Measurements from ENCODE around the gene RCAN2.

RCAN2 gene

GRCh38 chr6:46491201-46491627 lies at the start of gene RCAN2:
TSS of gene RCAN2 (minus strand) at chr6:46491449.
- TF ChIP-seq, protein P1, sequence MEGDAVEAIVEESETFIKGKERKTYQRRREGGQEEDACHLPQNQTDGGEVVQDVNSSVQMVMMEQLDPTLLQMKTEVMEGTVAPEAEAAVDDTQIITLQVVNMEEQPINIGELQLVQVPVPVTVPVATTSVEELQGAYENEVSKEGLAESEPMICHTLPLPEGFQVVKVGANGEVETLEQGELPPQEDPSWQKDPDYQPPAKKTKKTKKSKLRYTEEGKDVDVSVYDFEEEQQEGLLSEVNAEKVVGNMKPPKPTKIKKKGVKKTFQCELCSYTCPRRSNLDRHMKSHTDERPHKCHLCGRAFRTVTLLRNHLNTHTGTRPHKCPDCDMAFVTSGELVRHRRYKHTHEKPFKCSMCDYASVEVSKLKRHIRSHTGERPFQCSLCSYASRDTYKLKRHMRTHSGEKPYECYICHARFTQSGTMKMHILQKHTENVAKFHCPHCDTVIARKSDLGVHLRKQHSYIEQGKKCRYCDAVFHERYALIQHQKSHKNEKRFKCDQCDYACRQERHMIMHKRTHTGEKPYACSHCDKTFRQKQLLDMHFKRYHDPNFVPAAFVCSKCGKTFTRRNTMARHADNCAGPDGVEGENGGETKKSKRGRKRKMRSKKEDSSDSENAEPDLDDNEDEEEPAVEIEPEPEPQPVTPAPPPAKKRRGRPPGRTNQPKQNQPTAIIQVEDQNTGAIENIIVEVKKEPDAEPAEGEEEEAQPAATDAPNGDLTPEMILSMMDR (IDR thresholded peaks at IDR 0.05; ENCODE audit: control insufficient read depth, extremely low read depth, insufficient read depth), result no peak
- no peak for DNase-seq (ENCODE audit: low read depth)
- H3K4me3 ChIP-seq (ENCODE audit: low read depth, low read length), result peak within 1 kb of the TSS; percentile 53

GRCh38 chr6:46539866-46540265 lies 48.6 kb upstream of the RCAN2 start:
- TF ChIP-seq, protein P1 (IDR thresholded peaks at IDR 0.05; ENCODE audit: control insufficient read depth, extremely low read depth, insufficient read depth), result no peak
- DNase-seq (ENCODE audit: low read depth), result no peak
- H3K4me3 ChIP-seq (ENCODE audit: low read depth, low read length), result no peak overlapping the region

DNA sequence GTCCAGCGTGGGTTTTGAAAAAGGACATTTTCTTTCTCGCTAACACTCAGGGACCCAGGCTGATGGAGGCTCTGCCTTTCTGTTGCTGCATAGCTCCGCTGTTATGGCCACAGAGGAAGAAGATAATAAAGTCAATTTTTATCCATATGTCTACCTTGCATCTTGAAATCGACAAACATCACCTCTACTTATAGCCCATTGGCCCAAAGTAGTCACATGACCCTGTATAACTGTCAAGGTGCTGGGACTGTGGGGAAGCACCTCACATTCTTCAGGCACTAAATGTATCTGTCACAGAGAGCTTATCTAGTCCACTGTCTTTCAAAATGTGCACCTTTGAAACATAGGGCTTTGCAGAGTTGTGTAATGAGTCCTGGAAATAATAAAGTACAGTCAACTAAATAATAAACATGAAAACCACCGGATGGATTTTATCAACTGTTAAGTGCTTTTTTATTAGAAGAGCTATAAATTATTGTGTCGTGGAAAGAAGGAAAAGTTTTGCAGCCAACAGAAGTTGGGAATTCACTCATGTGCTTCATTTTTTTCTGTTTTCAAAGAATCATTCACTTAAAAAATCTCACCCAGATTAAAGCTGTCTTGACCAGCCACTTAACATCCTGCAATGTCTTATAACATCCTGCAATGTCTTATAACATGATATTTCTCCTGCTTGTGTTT lies 47.7 kb upstream of the RCAN2 start:
- TF ChIP-seq, protein P1 (IDR thresholded peaks at IDR 0.05; ENCODE audit: control insufficient read depth, extremely low read depth, insufficient read depth), result no peak
- no peak for DNase-seq (ENCODE audit: low read depth)
- no peak overlapping the region for H3K4me3 ChIP-seq (ENCODE audit: low read depth, low read length)

- DNase-seq (ENCODE audit: low read depth), result no peak
- no peak overlapping the region for H3K4me3 ChIP-seq (ENCODE audit: low read depth, low read length)
- TF ChIP-seq, protein P1 (IDR thresholded peaks at IDR 0.05; ENCODE audit: control insufficient read depth, extremely low read depth, insufficient read depth), result no peak
Measured at GRCh38 chr6:46530896-46531295, 39.6 kb upstream of the RCAN2 start.

DNA sequence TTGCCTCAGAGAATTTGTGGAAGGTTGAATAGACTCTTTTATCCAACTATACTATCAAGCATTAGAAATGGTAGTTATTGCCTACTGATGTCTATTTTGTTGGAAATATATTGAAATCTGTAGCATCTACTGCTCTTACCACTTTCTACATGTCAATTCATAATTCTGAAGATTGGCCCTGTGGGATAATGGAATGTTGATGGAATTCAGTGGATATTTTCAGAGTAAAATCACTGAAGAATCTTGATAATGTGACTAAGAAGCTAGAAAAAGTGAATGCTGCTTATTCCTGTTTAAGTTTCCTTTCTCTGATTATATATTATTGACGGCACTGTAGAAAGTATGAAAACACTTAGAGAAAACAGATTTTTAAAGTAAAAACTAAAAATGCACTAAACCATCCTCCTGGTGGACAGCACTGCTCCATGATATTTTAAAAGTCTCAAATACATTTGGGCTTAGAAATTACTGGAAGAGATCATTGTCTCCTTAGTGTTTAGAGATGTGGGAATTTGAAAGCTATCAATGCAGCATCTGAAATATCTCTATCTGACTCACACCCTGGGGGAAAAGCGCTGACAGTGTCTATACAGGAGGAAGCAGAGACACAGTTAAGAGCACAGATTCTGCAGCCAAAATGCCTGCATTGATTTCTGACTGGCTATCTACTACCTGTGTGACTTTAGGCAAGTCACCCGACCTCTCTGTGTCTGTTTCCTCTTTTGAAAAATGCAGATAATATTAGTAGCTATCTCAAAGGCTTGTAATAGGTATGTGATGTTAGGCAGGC lies 37.9 kb upstream of the RCAN2 start:
- TF ChIP-seq, protein P1 (IDR thresholded peaks at IDR 0.05; ENCODE audit: control insufficient read depth, extremely low read depth, insufficient read depth), result no peak

DNA sequence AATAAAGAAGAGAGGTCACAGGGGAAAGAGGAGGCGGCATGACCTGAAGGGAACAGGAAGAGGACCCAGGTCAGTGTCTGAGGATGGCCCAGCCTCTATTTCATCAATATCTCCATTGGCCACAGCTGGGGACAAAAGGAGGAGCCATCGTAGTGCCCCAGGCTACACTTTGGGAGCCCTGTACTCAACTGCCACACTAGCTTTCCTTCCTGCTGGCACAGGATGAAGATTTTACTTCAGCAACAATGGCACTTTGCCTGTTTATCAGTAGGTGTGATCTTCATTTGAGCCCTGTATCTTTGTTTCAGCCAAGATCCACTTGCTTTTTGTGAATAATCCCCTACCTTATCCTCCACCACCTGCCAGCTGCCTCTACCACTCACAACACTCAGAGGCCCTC lies 35.4 kb upstream of the RCAN2 start:
- TF ChIP-seq, protein P1 (IDR thresholded peaks at IDR 0.05; ENCODE audit: control insufficient read depth, extremely low read depth, insufficient read depth), result no peak

More for the DNA sequence above, 37.9 kb upstream of the RCAN2 start:
- no peak overlapping the region for H3K4me3 ChIP-seq (ENCODE audit: low read depth, low read length)
- DNase-seq (ENCODE audit: low read depth), result no peak

More for the DNA sequence above, 35.4 kb upstream of the RCAN2 start:
- no peak overlapping the region for H3K4me3 ChIP-seq (ENCODE audit: low read depth, low read length)
- DNase-seq (ENCODE audit: low read depth), result peak; percentile 54
